ENCODE measurements around the gene SOX2. TPM values are rescaled to one million over a fixed set of nuclear protein-coding genes. Genes with fewer than 3 reads are reported as not detected.
A peak's percentile ranks its signal among the peaks of the same experiment; 100 is the strongest.

Gene SOX2
- total and polyA plus RNA-seq, 2 donors (not counting 1 experiment from before 2014, with no cell fraction given): not detected

DNA sequence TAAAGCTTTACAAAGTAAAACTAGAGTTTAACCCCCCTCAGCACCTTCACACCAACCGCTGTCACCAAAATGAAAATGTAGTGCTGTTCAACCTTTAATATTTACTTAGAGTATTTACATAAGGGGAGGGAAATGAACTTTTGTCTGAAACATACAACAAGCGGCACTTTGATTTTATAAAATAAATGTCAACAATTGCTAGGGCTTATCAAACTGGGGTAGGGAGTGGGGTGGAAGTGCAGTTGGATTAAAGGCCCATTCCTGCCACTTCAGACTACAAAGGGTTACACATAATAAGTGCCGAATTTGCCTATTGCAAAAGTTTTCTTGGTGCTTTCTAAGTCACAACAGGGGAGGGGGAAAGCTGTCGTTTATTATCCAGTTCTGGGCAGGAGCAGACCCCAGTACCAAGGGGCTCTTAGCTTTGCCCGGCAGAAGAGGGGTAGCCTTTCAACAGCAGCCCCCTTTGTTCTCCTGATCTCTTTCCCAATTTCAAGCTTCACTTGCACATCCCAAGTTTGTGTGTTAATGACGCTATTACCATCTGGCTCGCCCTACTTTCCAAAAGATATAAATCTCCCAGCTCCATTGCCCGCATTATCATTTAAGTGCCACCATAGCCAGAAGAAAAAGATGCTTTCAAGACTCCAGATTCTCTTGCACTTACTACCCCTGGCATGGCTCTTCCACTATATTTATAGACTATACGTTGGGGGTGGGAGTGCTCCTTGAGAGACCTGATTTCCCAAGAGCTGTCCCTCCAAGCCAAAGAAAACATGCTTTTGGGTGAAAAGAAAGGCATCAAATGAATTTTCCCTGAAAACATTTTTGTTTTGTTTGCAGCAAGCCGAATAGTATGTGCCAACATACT is 17.0 kb downstream of the SOX2 start:
- H3K4me3 Mint-ChIP-seq: peak overlapping the region; percentile 89
- peaks cover 3 to 29% (median 8%) of the 10 kb centered on the region in 3 donors for H3K9me3 ChIP-seq (ENCODE audit: control extremely low read depth in 1 of 3, control insufficient read depth in 2 of 3, insufficient read depth in 1 of 3, low read length in 2 of 3)
- TF ChIP-seq CTCF (IDR thresholded peaks at IDR 0.05) (no peak), EZH2 (IDR thresholded peaks at IDR 0.05; ENCODE audit: borderline replicate concordance, insufficient read depth, low read depth, low read length, poor library complexity, severe bottlenecking) (no peak)
- ATAC-seq (ENCODE audit: low read depth): no peak
- no peak overlapping the region for H3K27ac ChIP-seq (ENCODE audit: low read length in 2 of 2)
- DNase-seq: peak; percentile 12
- intact Hi-C loops (cut with micrococcal nuclease): loop anchor here (2.0 to 5.0 kb wide), 2 partner anchors 20 to 36 kb away; no protein-coding TSS in a partner anchor
- no peaks in the 10 kb centered on the region for H4K20me1 ChIP-seq (ENCODE audit: control insufficient read depth, insufficient read depth, low read length, poor library complexity, severe bottlenecking)
- no peak overlapping the region for H3K9ac ChIP-seq (ENCODE audit: low read length)
- ChIA-PET POLR2A (interaction anchor here (0.5 kb wide), 1 partner anchor 147 kb away, joined by 3 read pairs; no protein-coding TSS in a partner anchor), CTCF (interaction anchor here (1.7 kb wide), 1 partner anchor 20 kb away, joined by 5 read pairs; no protein-coding TSS in a partner anchor)
- H3K27me3 ChIP-seq (replicated peaks in 1 of 4; ENCODE audit: control extremely low read depth in 1 of 4, control insufficient read depth in 3 of 4, insufficient read depth in 4 of 4, low read length in 3 of 4): peaks cover 0 to 68% (median 60%) of the 10 kb centered on the region in 4 experiments
- H3K4me1 ChIP-seq (ENCODE audit: control insufficient read depth in 2 of 2, insufficient read depth in 2 of 2, low read length in 2 of 2): peaks cover 17 to 18% of the 10 kb centered on the region in 2 donors
- peaks cover 10% of the 10 kb centered on the region for H3K4me1 Mint-ChIP-seq
- no peak overlapping the region for H3K4me3 ChIP-seq (ENCODE audit: control extremely low read depth in 1 of 5, extremely low read depth in 1 of 5, insufficient read depth in 1 of 5, low read depth in 2 of 5, low read length in 4 of 5)
- 13% methylated on average over 6 of the region's 10 CpGs for WGBS (ENCODE audit: insufficient coverage)
- peaks cover 88% of the 10 kb centered on the region for H3K27me3 Mint-ChIP-seq
- no peak overlapping the region for H3K27ac Mint-ChIP-seq
- H3K4me2 ChIP-seq (replicated peaks; ENCODE audit: low read depth, low read length, poor library complexity, severe bottlenecking): no peak overlapping the region
- no peaks in the 10 kb centered on the region for H3K79me2 ChIP-seq (ENCODE audit: control insufficient read depth, insufficient read depth, low read length)
- H3K36me3 ChIP-seq (replicated peaks in 1 of 2; ENCODE audit: control extremely low read depth in 1 of 2, control insufficient read depth in 1 of 2, extremely low read depth in 1 of 2, insufficient read depth in 2 of 2, low read length in 1 of 2): no peaks in the 10 kb centered on the region
- H3K9me3 Mint-ChIP-seq (ENCODE audit: insufficient read depth): peaks cover 3% of the 10 kb centered on the region
- no peak overlapping the region for H2AFZ ChIP-seq (ENCODE audit: insufficient read depth, low read depth, low read length, poor library complexity, severe bottlenecking)

All from B cell (primary cell).